H1 (cell line): ENCODE results near the gene ATXN2L. TPM values are rescaled to one million over a fixed set of nuclear protein-coding genes. Genes with fewer than 3 reads are reported as not detected.

Experiments
- CTCF ChIA-PET: fragments of 300-600 bp; sonication (Branson Sonifier 250); formaldehyde crosslinking; loops from one replicate; lab custom pipeline; 2021; ENCODE audit not compliant: partially characterized antibody; lab: Charles Lee
- POLR2A ChIA-PET: fragments of 300-600 bp; sonication (Branson Sonifier 250); formaldehyde crosslinking; loops from one replicate; lab custom pipeline; 2021; ENCODE audit warnings: inconsistent platforms; ENCODE audit not compliant: partially characterized antibody; lab: Charles Lee
- DNase-seq, 2 experiments: peaks; one replicate each; pipeline versions ENCODE4 v3.0.0 to v3.0.0-alpha.2; 2010 to 2022; ENCODE audit warnings: low spot score in 2 of 2, low read depth in 1 of 2, mixed read lengths in 1 of 2
- FAIRE-seq: peaks from 2 replicates; lab custom pipeline; 2011; peaks lifted over from hg19 to GRCh38; lab: Jason Lieb, UNC
- H2AFZ ChIP-seq: 2 replicates; pipeline ENCODE4 v1.8.1; 2012; ENCODE audit warnings: low read length, inconsistent platforms
- H2AK5ac ChIP-seq: 2 replicates; pipeline ENCODE4 v1.6.1; 2013; ENCODE audit warnings: low read depth, low read length
- H2BK120ac ChIP-seq: replicated peaks from 2 replicates; pipeline ENCODE3; 2013; ENCODE audit warnings: low read depth, low read length, inconsistent platforms
- H2BK12ac ChIP-seq: 2 replicates; pipeline ENCODE4 v1.6.1; 2013; ENCODE audit warnings: low read depth, low read length
- H2BK15ac ChIP-seq: 2 replicates; pipeline ENCODE4 v1.6.1; 2013; ENCODE audit warnings: low read length
- H2BK20ac ChIP-seq: 2 replicates; pipeline ENCODE4 v1.6.1; 2013; ENCODE audit warnings: low read length
- H2BK5ac ChIP-seq: 2 replicates; pipeline ENCODE4 v1.6.1; 2013; ENCODE audit warnings: low read depth, low read length
- H3K14ac ChIP-seq: 2 replicates; pipeline ENCODE4 v1.6.1; 2013; ENCODE audit warnings: inconsistent platforms; ENCODE audit not compliant: insufficient read length
- H3K18ac ChIP-seq: 2 replicates; pipeline ENCODE4 v1.6.1; 2013; ENCODE audit warnings: low read length; ENCODE audit errors: extremely low read depth
- H3K23ac ChIP-seq: 2 replicates; pipeline ENCODE4 v1.6.1; 2013; ENCODE audit warnings: inconsistent platforms; ENCODE audit not compliant: insufficient read length
- H3K23me2 ChIP-seq: 2 replicates; pipeline ENCODE4 v1.6.1; 2013; ENCODE audit warnings: low read depth, low read length
- H3K27ac ChIP-seq: 2 replicates; pipeline ENCODE4 v1.6.1; 2011; ENCODE audit warnings: low read depth, low read length, inconsistent platforms
- H3K27me3 ChIP-seq, 4 experiments: replicated peaks in 1 of 4; 1 replicate in 1 of 4; 2 replicates in 3 of 4; pipeline versions ENCODE4 v1.6.1 to v1.8.1; 2011 to 2013; ENCODE audit warnings: low read length in 3 of 4, mild to moderate bottlenecking in 3 of 4, inconsistent platforms in 2 of 4, mixed read lengths in 2 of 4, moderate library complexity in 1 of 4; ENCODE audit not compliant: control insufficient read depth in 3 of 4, insufficient read depth in 3 of 4; ENCODE audit errors: extremely low read depth in 1 of 4
- H3K36me3 ChIP-seq, 4 experiments: 2 replicates each; pipeline versions ENCODE4 v1.6.1 to v1.8.1; 2011 to 2013; ENCODE audit warnings: mild to moderate bottlenecking in 4 of 4, low read length in 3 of 4, moderate library complexity in 2 of 4, control low read depth in 1 of 4, inconsistent platforms in 1 of 4; ENCODE audit not compliant: insufficient read depth in 4 of 4, control insufficient read depth in 2 of 4
- H3K4ac ChIP-seq: replicated peaks from 2 replicates; pipeline ENCODE3; 2013; ENCODE audit warnings: low read length, low read depth, mixed read lengths, inconsistent platforms; ENCODE audit not compliant: insufficient read length
- H3K4me1 ChIP-seq, 4 experiments: replicated peaks in 1 of 4; 1 replicate in 1 of 4; 2 replicates in 3 of 4; pipeline versions ENCODE4 v1.6.1 to v1.8.1; 2011 to 2013; ENCODE audit warnings: low read length in 3 of 4, inconsistent platforms in 2 of 4, mixed read lengths in 1 of 4; ENCODE audit not compliant: insufficient read depth in 4 of 4, control insufficient read depth in 3 of 4
- H3K4me2 ChIP-seq, 2 experiments: 2 replicates each; pipeline versions ENCODE4 v1.6.1 to v1.8.1; 2011 to 2013; ENCODE audit warnings: low read depth in 2 of 2, low read length in 2 of 2, control low read depth in 1 of 2, inconsistent platforms in 1 of 2, mild to moderate bottlenecking in 1 of 2; ENCODE audit not compliant: insufficient read depth in 1 of 2
- H3K4me3 ChIP-seq, 4 experiments: fragments of 200-600, 300-600 bp in 1 of 4; sonication (generic), shearing (Covaris generic), sonication (Bioruptor Twin) in 1 of 4; 2 replicates each; pipeline versions ENCODE4 v1.5.1 to v1.8.1; 2011 to 2016; ENCODE audit warnings: low read length in 4 of 4, low read depth in 3 of 4, control low read depth in 2 of 4, inconsistent platforms in 2 of 4, mild to moderate bottlenecking in 2 of 4, mixed read lengths in 1 of 4, moderate library complexity in 1 of 4; ENCODE audit not compliant: insufficient read depth in 2 of 4; ENCODE audit errors: extremely low read depth in 1 of 4
- H3K56ac ChIP-seq: replicated peaks from 2 replicates; pipeline ENCODE3; 2013; ENCODE audit warnings: low read depth, mild to moderate bottlenecking, mixed read lengths, low read length, inconsistent platforms; ENCODE audit not compliant: insufficient read length
- H3K79me1 ChIP-seq: 2 replicates; pipeline ENCODE4 v1.6.1; 2013; ENCODE audit warnings: low read depth, low read length, control low read depth
- H3K79me2 ChIP-seq, 2 experiments: 2 replicates each; pipeline versions ENCODE4 v1.6.1 to v1.8.1; 2012 to 2013; ENCODE audit warnings: low read length in 2 of 2, mild to moderate bottlenecking in 2 of 2, inconsistent platforms in 1 of 2; ENCODE audit not compliant: insufficient read depth in 2 of 2, control insufficient read depth in 1 of 2
- H3K9ac ChIP-seq, 4 experiments: replicated peaks in 1 of 4; 1 replicate in 1 of 4; 2 replicates in 3 of 4; pipeline versions ENCODE4 v1.6.1 to v1.8.1; 2011 to 2013; ENCODE audit warnings: low read depth in 3 of 4, low read length in 3 of 4, control low read depth in 2 of 4, mild to moderate bottlenecking in 2 of 4, moderate library complexity in 2 of 4, inconsistent platforms in 1 of 4; ENCODE audit errors: extremely low read depth in 1 of 4
- H3K9me3 ChIP-seq, 2 experiments: 2 replicates each; pipeline versions ENCODE4 v1.6.1 to v1.8.1; 2012 to 2013; ENCODE audit warnings: mild to moderate bottlenecking in 2 of 2, moderate library complexity in 2 of 2, control low read depth in 1 of 2, inconsistent platforms in 1 of 2, low read depth in 1 of 2, low read length in 1 of 2, mixed read lengths in 1 of 2; ENCODE audit not compliant: insufficient read depth in 2 of 2
- H4K20me1 ChIP-seq, 2 experiments: replicated peaks in 1 of 2; 2 replicates each; pipeline versions ENCODE3 to v1.8.1; 2011 to 2013; ENCODE audit warnings: inconsistent platforms in 2 of 2, low read length in 2 of 2, mild to moderate bottlenecking in 1 of 2; ENCODE audit not compliant: insufficient read depth in 2 of 2, control insufficient read depth in 1 of 2
- H4K5ac ChIP-seq: 2 replicates; pipeline ENCODE4 v1.6.1; 2013; ENCODE audit warnings: low read length, low read depth, mixed read lengths, inconsistent platforms; ENCODE audit not compliant: insufficient read length
- H4K8ac ChIP-seq: 2 replicates; pipeline ENCODE4 v1.8.0; 2013; ENCODE audit warnings: mild to moderate bottlenecking, moderate library complexity, low read length, inconsistent platforms; ENCODE audit not compliant: insufficient read depth; ENCODE audit errors: extremely low read depth
- H4K91ac ChIP-seq: replicated peaks from 2 replicates; pipeline ENCODE3; 2013; ENCODE audit warnings: low read length, mixed read lengths, inconsistent platforms; ENCODE audit not compliant: insufficient read length
- BCL11A ChIP-seq, 2 experiments: IDR thresholded peaks; one replicate each; pipeline ENCODE4 v1.6.1; 2011; ENCODE audit warnings: low read depth in 2 of 2, low read length in 2 of 2, mild to moderate bottlenecking in 2 of 2
- CEBPB ChIP-seq: IDR thresholded peaks from 2 replicates; pipeline ENCODE4 v1.6.1; 2012; ENCODE audit warnings: low read depth, low read length
- JUN ChIP-seq: IDR thresholded peaks from 2 replicates; pipeline ENCODE4 v1.6.1; 2011; ENCODE audit warnings: low read depth, mild to moderate bottlenecking, improper control_type of control experiment, low read length
- MAX ChIP-seq: IDR thresholded peaks from 2 replicates; pipeline ENCODE4 v1.6.1; 2012; ENCODE audit warnings: inconsistent platforms
- SP2 ChIP-seq: IDR thresholded peaks from 2 replicates; pipeline ENCODE4 v1.6.1; 2012; ENCODE audit warnings: mild to moderate bottlenecking, low read length, inconsistent platforms
- SRF ChIP-seq: IDR thresholded peaks from 2 replicates; pipeline ENCODE4 v1.6.1; 2011; ENCODE audit warnings: mild to moderate bottlenecking, low read depth, low read length, moderate library complexity
- TAF7 ChIP-seq: optimal IDR thresholded peaks from 2 replicates; pipeline ENCODE3; 2011; ENCODE audit warnings: low read depth, mild to moderate bottlenecking, inconsistent platforms, low read length, moderate library complexity, borderline replicate concordance
- WGBS, 2 experiments: shearing (Covaris generic) in 1 of 2; methylation state at CpG; one replicate each; pipeline versions ENCODE4 v1.1.6 to v1.1.7; 2013 to 2015; ENCODE audit warnings: low lambda C conversion rate in 2 of 2, mixed read lengths in 2 of 2, inconsistent platforms in 1 of 2, low coverage in 1 of 2, missing lambda C conversion rate in 1 of 2; ENCODE audit not compliant: insufficient replicate concordance in 2 of 2, insufficient coverage in 1 of 2, insufficient read length in 1 of 2; ENCODE audit errors: extremely low coverage in 1 of 2, missing lambda C conversion rate in 1 of 2; 5-methylcytosine and 5-hydroxymethylcytosine counted together
- polyA plus RNA-seq, 7 experiments: library from polyadenylated mRNA; depleted of rRNA in 3 of 7; stranded (reverse) in 5 of 7; unstranded in 2 of 7; fragments of >200 nt in 5 of 7; fragments of 200-250 nt in 2 of 7; gene quantifications; 1 replicate in 5 of 7; 2 replicates in 1 of 7; 4 replicates in 1 of 7; pipeline versions ENCODE4 v1.2.1 to v1.2.3, GENCODE V29; 2011 to 2013; ENCODE audit warnings: missing spikeins in 2 of 7, mixed read lengths in 2 of 7
- total RNA-seq: library from RNA; stranded (reverse); fragmentation: NEBNext Ultra II Directional; extraction: Animal tissue kit (Norgen Biotek cat#: 25700); gene quantifications from 2 replicates; pipeline ENCODE4 v1.2.1, GENCODE V29; 2021

The ATXN2L gene
- total and polyA plus RNA-seq, 2 of the 8 experiments (the other 6 are each of a cell fraction or from before 2014, with no cell fraction given), result 79.1 to 227 TPM

- Histone ChIP-seq H3K23ac (no peak overlapping the region), H3K4me2 (no peak overlapping the region), H2BK15ac (no peak overlapping the region), H4K5ac (no peak overlapping the region), H4K20me1 (peaks cover 2 to 16% of the 10 kb centered on the region in 2 experiments), H2BK20ac (no peak overlapping the region), H2AK5ac (no peak overlapping the region), H3K27me3 (peaks cover 0 to 8% (median 7%) of the 10 kb centered on the region in 4 experiments; a peak in 2 of 7 replicates), H4K91ac (no peak overlapping the region), H3K14ac (no peak overlapping the region), H3K4me3 (no peak overlapping the region), H3K4me1 (peaks cover 0 to 28% (median 17%) of the 10 kb centered on the region in 4 experiments; a peak in 6 of 7 replicates), H3K36me3 (peaks cover 0 to 2% (median 0%) of the 10 kb centered on the region in 4 experiments; a peak in 4 of 8 replicates), H3K56ac (no peak overlapping the region), H3K27ac (no peak overlapping the region), H3K4ac (peak overlapping the region; percentile 10), H4K8ac (no peak overlapping the region; the same call in 1 of the 2 replicates), H2BK120ac (no peak overlapping the region), H3K9ac (no peak overlapping the region; a peak in 1 of 7 replicates), H2AFZ (no peak overlapping the region), H3K79me2 (no peaks in the 10 kb centered on the region), H3K23me2 (peaks cover 13% of the 10 kb centered on the region), H2BK12ac (no peak overlapping the region), H2BK5ac (peak overlapping the region; percentile 66; the same call in 1 of the 2 replicates), H3K79me1 (no peaks in the 10 kb centered on the region; the same call in none of the 2 replicates), H3K18ac (no peak overlapping the region), H3K9me3 (no peaks in the 10 kb centered on the region)
- WGBS, 2 experiments, result 71% methylated on average over 12 of the region's 12 CpGs; no CpG with 5 or more reads in 1 of the 2 experiments
- no peak for FAIRE-seq
- no peak for TF ChIP-seq SRF
- TF ChIP-seq BCL11A (IDR thresholded peaks at IDR 0.05; ENCODE audit: low read depth in 2 of 2, low read length in 2 of 2), result no peak
- TF ChIP-seq JUN, result no peak
- TF ChIP-seq SP2, result no peak
- TF ChIP-seq TAF7, result no peak
- TF ChIP-seq CEBPB, result no peak
- TF ChIP-seq MAX, result no peak
- ChIA-PET CTCF (interaction anchor here (1.0 to 4.7 kb wide), 2 partner anchors 11 to 47 kb away, joined by 3 to 42 read pairs; partner anchors contain the start of gene SH2B1), POLR2A (interaction anchor here (0.6 to 13.3 kb wide), 4 partner anchors 14 to 83 kb away, joined by 3 to 164 read pairs (median 47); partner anchors contain the start of genes SH2B1 and TUFM)
- no peak for DNase-seq
Measured at GRCh38 chr16:28876973-28877654, 54.3 kb downstream of the ATXN2L start.
